ENCODE results near the gene CACNG4. TPM values are rescaled to one million over a fixed set of nuclear protein-coding genes. Genes with fewer than 3 reads are reported as not detected.

Gene CACNG4
- total RNA-seq, 1 donor, result not detected

GRCh38 chr17:67052720-67053437 is 88.4 kb downstream of the CACNG4 start:
- DNase-seq (ENCODE audit: insufficient read length, low spot score, missing footprints), result no peak
- TF ChIP-seq CTCF (IDR thresholded peaks at IDR 0.05; ENCODE audit: extremely low read depth, low read depth, low read length), result no peak

GRCh38 chr17:67053438-67054000 is 89.0 kb downstream of the CACNG4 start:
- Histone ChIP-seq H3K36me3 (ENCODE audit: insufficient read depth, low read length) (no peaks in the 10 kb centered on the region), H3K79me2 (ENCODE audit: insufficient read depth, low read length) (no peaks in the 10 kb centered on the region), H3K4me2 (ENCODE audit: insufficient read depth, low read length) (no peak overlapping the region), H3K27ac (ENCODE audit: low read depth, low read length) (no peak overlapping the region), H3K27me3 (ENCODE audit: insufficient read depth, low read length) (no peaks in the 10 kb centered on the region), H3K4me1 (ENCODE audit: insufficient read depth, low read length) (no peaks in the 10 kb centered on the region), H3K9me3 (ENCODE audit: low read depth, low read length) (peaks cover 5% of the 10 kb centered on the region), H3K4me3 (ENCODE audit: insufficient read depth, low read length) (no peak overlapping the region), H2AFZ (ENCODE audit: low read length) (no peak overlapping the region), H4K20me1 (ENCODE audit: insufficient read depth, low read length) (no peaks in the 10 kb centered on the region)
- DNase-seq (ENCODE audit: insufficient read length, low spot score, missing footprints), result peak; percentile 43
- no peak for TF ChIP-seq CTCF (IDR thresholded peaks at IDR 0.05; ENCODE audit: extremely low read depth, low read depth, low read length)

More at GRCh38 chr17:67052720-67053437, 88.4 kb downstream of the CACNG4 start:
- Histone ChIP-seq H3K9me3 (ENCODE audit: low read depth, low read length) (peaks cover 5% of the 10 kb centered on the region), H3K4me2 (ENCODE audit: insufficient read depth, low read length) (no peak overlapping the region), H3K27me3 (ENCODE audit: insufficient read depth, low read length) (no peaks in the 10 kb centered on the region), H3K79me2 (ENCODE audit: insufficient read depth, low read length) (no peaks in the 10 kb centered on the region), H2AFZ (ENCODE audit: low read length) (no peak overlapping the region), H3K4me3 (ENCODE audit: insufficient read depth, low read length) (no peak overlapping the region), H3K27ac (ENCODE audit: low read depth, low read length) (no peak overlapping the region), H4K20me1 (ENCODE audit: insufficient read depth, low read length) (no peaks in the 10 kb centered on the region), H3K36me3 (ENCODE audit: insufficient read depth, low read length) (no peaks in the 10 kb centered on the region), H3K4me1 (ENCODE audit: insufficient read depth, low read length) (no peaks in the 10 kb centered on the region)

GRCh38 chr17:67054011-67054591 is 89.6 kb downstream of the CACNG4 start:
- H3K27me3 ChIP-seq (ENCODE audit: insufficient read depth, low read length), result no peaks in the 10 kb centered on the region
- no peak overlapping the region for H3K27ac ChIP-seq (ENCODE audit: low read depth, low read length)
- H4K20me1 ChIP-seq (ENCODE audit: insufficient read depth, low read length), result no peaks in the 10 kb centered on the region
- H3K4me2 ChIP-seq (ENCODE audit: insufficient read depth, low read length), result no peak overlapping the region
- TF ChIP-seq CTCF (IDR thresholded peaks at IDR 0.05; ENCODE audit: extremely low read depth, low read depth, low read length), result no peak
- H3K36me3 ChIP-seq (ENCODE audit: insufficient read depth, low read length), result no peaks in the 10 kb centered on the region
- no peak overlapping the region for H2AFZ ChIP-seq (ENCODE audit: low read length)
- no peak overlapping the region for H3K4me3 ChIP-seq (ENCODE audit: insufficient read depth, low read length)
- DNase-seq (ENCODE audit: insufficient read length, low spot score, missing footprints), result peak; percentile 67
- H3K79me2 ChIP-seq (ENCODE audit: insufficient read depth, low read length), result no peaks in the 10 kb centered on the region
- H3K4me1 ChIP-seq (ENCODE audit: insufficient read depth, low read length), result no peaks in the 10 kb centered on the region
- peaks cover 3% of the 10 kb centered on the region for H3K9me3 ChIP-seq (ENCODE audit: low read depth, low read length)

GRCh38 chr17:67054608-67055007 is 90.1 kb downstream of the CACNG4 start:
- no peaks in the 10 kb centered on the region for H3K9me3 ChIP-seq (ENCODE audit: low read depth, low read length)
- DNase-seq (ENCODE audit: insufficient read length, low spot score, missing footprints), result no peak
- TF ChIP-seq CTCF (IDR thresholded peaks at IDR 0.05; ENCODE audit: extremely low read depth, low read depth, low read length), result no peak
- H3K4me3 ChIP-seq (ENCODE audit: insufficient read depth, low read length), result no peak overlapping the region
- no peak overlapping the region for H3K27ac ChIP-seq (ENCODE audit: low read depth, low read length)
- no peak overlapping the region for H2AFZ ChIP-seq (ENCODE audit: low read length)
- H3K79me2 ChIP-seq (ENCODE audit: insufficient read depth, low read length), result no peaks in the 10 kb centered on the region
- H3K36me3 ChIP-seq (ENCODE audit: insufficient read depth, low read length), result no peaks in the 10 kb centered on the region
- H4K20me1 ChIP-seq (ENCODE audit: insufficient read depth, low read length), result no peaks in the 10 kb centered on the region
- no peaks in the 10 kb centered on the region for H3K4me1 ChIP-seq (ENCODE audit: insufficient read depth, low read length)
- H3K4me2 ChIP-seq (ENCODE audit: insufficient read depth, low read length), result no peak overlapping the region
- H3K27me3 ChIP-seq (ENCODE audit: insufficient read depth, low read length), result no peaks in the 10 kb centered on the region
